ENCODE results near the gene SLC35D2.
A peak's percentile ranks its signal among the peaks of the same experiment; 100 is the strongest.

The SLC35D2 gene

GRCh38 chr9:96383165-96383942, at the start of gene SLC35D2:
Gene SLC35D2 (minus strand): TSS chr9:96383711. CDS start chr9:96383634, 77 bp downstream.
- peak within 1 kb of the TSS; percentile 87 for H3K4me3 Mint-ChIP-seq

GRCh38 chr9:96430377-96430776, 46.9 kb upstream of the SLC35D2 start:
- DNase-seq = no peak
- H3K36me3 Mint-ChIP-seq (ENCODE audit: low read depth) = no peaks in the 10 kb centered on the region
- peaks cover 12% of the 10 kb centered on the region for H3K27me3 Mint-ChIP-seq (ENCODE audit: low read depth, poor library complexity)
- H3K4me3 Mint-ChIP-seq = no peak overlapping the region
- H3K27ac Mint-ChIP-seq = no peak overlapping the region
- H3K9me3 Mint-ChIP-seq = peaks cover 4% of the 10 kb centered on the region
- no peaks in the 10 kb centered on the region for H3K4me1 Mint-ChIP-seq
- TF ChIP-seq CTCF (IDR thresholded peaks at IDR 0.05) = no peak

More at GRCh38 chr9:96383165-96383942, at the start of gene SLC35D2:
- Mint-ChIP-seq H3K9me3 (no peaks in the 10 kb centered on the region), H3K27me3 (ENCODE audit: low read depth, poor library complexity) (peaks cover 12% of the 10 kb centered on the region), H3K4me1 (peaks cover 30% of the 10 kb centered on the region), H3K36me3 (ENCODE audit: low read depth) (peaks cover 14% of the 10 kb centered on the region), H3K27ac (no peak within 1 kb of the TSS)
- no peak for TF ChIP-seq CTCF (IDR thresholded peaks at IDR 0.05)
- DNase-seq = peak; percentile 75

- Mint-ChIP-seq H3K36me3 (ENCODE audit: low read depth) (no peaks in the 10 kb centered on the region), H3K27me3 (ENCODE audit: low read depth, poor library complexity) (peaks cover 12% of the 10 kb centered on the region), H3K27ac (no peak overlapping the region), H3K4me1 (no peaks in the 10 kb centered on the region), H3K4me3 (no peak overlapping the region), H3K9me3 (no peaks in the 10 kb centered on the region)
- DNase-seq = no peak
- TF ChIP-seq CTCF (IDR thresholded peaks at IDR 0.05) = no peak
Measured at GRCh38 chr9:96429732-96430131, 46.2 kb upstream of the SLC35D2 start.

GRCh38 chr9:96425500-96426169, 42.1 kb upstream of the SLC35D2 start:
- no peak for TF ChIP-seq CTCF (IDR thresholded peaks at IDR 0.05)
- Mint-ChIP-seq H3K27me3 (ENCODE audit: low read depth, poor library complexity) (peaks cover 5% of the 10 kb centered on the region), H3K36me3 (ENCODE audit: low read depth) (no peaks in the 10 kb centered on the region), H3K27ac (no peak overlapping the region), H3K4me3 (no peak overlapping the region), H3K4me1 (peaks cover 13% of the 10 kb centered on the region), H3K9me3 (no peaks in the 10 kb centered on the region)
- no peak for DNase-seq

- peaks cover 5% of the 10 kb centered on the region for H3K27me3 Mint-ChIP-seq (ENCODE audit: low read depth, poor library complexity)
- DNase-seq = no peak
- H3K27ac Mint-ChIP-seq = peak overlapping the region; percentile 23
- H3K4me1 Mint-ChIP-seq = peaks cover 29% of the 10 kb centered on the region
- H3K9me3 Mint-ChIP-seq = no peaks in the 10 kb centered on the region
- H3K36me3 Mint-ChIP-seq (ENCODE audit: low read depth) = no peaks in the 10 kb centered on the region
- no peak overlapping the region for H3K4me3 Mint-ChIP-seq
- TF ChIP-seq CTCF (IDR thresholded peaks at IDR 0.05) = no peak
Measured at GRCh38 chr9:96423985-96424336, 40.5 kb upstream of the SLC35D2 start.

Data from nephron progenitor cell (in vitro differentiated cells).